GM12878 (cell line): ENCODE data around the gene KCTD16.

Source experiments
- FOXM1 ChIP-seq: IDR thresholded peaks from 2 replicates; pipeline ENCODE4 v1.6.1; 2012; ENCODE audit warnings: low read depth, mild to moderate bottlenecking, inconsistent platforms, low read length, moderate library complexity
- MTA2 ChIP-seq: fragments of 450-650 bp; IDR thresholded peaks from 2 replicates; pipeline ENCODE4 v1.6.1; 2016; ENCODE audit warnings: low read depth, mild to moderate bottlenecking, moderate library complexity
- MYB ChIP-seq: fragments of 150-350 bp; IDR thresholded peaks from 2 replicates; pipeline ENCODE4 v1.6.1; 2014; ENCODE audit warnings: mild to moderate bottlenecking, low read depth, low read length, borderline replicate concordance
- POLR2A ChIP-seq: IDR thresholded peaks from 2 replicates; pipeline ENCODE4 v1.6.1; 2011; ENCODE audit warnings: low read depth, mild to moderate bottlenecking, low read length
- ZNF274 ChIP-seq: IDR thresholded peaks from one replicate; pipeline ENCODE4 v1.8.0; 2011; ENCODE audit not compliant: insufficient read length, insufficient read depth
- TF ChIP-seq, protein P1 (sequence below): IDR thresholded peaks from 2 replicates; pipeline ENCODE4 v1.6.1; 2011; ENCODE audit warnings: low read depth, mild to moderate bottlenecking, low read length, moderate library complexity, borderline replicate concordance; ENCODE audit errors: extremely low read depth
- TF ChIP-seq, protein P2 (sequence below), 3 experiments: IDR thresholded peaks in 2 of 3; conservative IDR thresholded peaks in 1 of 3; 2 replicates each; pipeline ENCODE4 v1.5.1; 2011; ENCODE audit warnings: low read depth in 3 of 3, low read length in 3 of 3, mild to moderate bottlenecking in 3 of 3, control low read depth in 2 of 3, moderate library complexity in 2 of 3, inconsistent platforms in 1 of 3, mixed read lengths in 1 of 3; ENCODE audit not compliant: control insufficient read depth in 2 of 3, insufficient read depth in 1 of 3; ENCODE audit errors: extremely low read depth in 1 of 3

DNA sequence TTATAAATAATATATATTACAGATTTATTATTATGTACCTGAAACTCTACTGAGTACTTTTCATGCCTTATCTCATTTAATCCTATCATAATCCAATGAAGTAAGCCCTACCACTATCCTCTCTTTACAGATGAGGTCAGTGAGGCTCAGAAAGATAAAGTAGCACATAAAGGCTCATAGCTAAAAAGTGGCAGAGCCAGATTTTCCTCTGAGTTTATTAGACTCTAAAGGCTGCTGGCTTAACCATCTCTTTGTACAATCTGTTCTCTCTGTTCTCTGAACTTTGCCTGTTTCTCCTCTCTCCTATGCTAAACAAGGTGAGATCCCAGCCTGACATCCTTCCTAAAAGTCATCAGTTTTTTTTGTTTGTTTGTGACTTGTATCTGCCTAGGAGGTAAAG lies 311.2 kb downstream of the KCTD16 start:
- TF ChIP-seq, protein P1, sequence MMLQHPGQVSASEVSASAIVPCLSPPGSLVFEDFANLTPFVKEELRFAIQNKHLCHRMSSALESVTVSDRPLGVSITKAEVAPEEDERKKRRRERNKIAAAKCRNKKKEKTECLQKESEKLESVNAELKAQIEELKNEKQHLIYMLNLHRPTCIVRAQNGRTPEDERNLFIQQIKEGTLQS, result no peak
- no peak for TF ChIP-seq MYB
- TF ChIP-seq, protein P2, sequence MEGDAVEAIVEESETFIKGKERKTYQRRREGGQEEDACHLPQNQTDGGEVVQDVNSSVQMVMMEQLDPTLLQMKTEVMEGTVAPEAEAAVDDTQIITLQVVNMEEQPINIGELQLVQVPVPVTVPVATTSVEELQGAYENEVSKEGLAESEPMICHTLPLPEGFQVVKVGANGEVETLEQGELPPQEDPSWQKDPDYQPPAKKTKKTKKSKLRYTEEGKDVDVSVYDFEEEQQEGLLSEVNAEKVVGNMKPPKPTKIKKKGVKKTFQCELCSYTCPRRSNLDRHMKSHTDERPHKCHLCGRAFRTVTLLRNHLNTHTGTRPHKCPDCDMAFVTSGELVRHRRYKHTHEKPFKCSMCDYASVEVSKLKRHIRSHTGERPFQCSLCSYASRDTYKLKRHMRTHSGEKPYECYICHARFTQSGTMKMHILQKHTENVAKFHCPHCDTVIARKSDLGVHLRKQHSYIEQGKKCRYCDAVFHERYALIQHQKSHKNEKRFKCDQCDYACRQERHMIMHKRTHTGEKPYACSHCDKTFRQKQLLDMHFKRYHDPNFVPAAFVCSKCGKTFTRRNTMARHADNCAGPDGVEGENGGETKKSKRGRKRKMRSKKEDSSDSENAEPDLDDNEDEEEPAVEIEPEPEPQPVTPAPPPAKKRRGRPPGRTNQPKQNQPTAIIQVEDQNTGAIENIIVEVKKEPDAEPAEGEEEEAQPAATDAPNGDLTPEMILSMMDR (IDR thresholded peaks at IDR 0.05 in 2 of 3, conservative IDR thresholded peaks at IDR 0.05 in 1 of 3; ENCODE audit: control insufficient read depth in 2 of 3, extremely low read depth in 1 of 3, insufficient read depth in 1 of 3, low read depth in 3 of 3, low read length in 3 of 3), result no peak
- no peak for TF ChIP-seq POLR2A
- TF ChIP-seq ZNF274, result no peak
- no peak for TF ChIP-seq FOXM1
- no peak for TF ChIP-seq MTA2
